Neural cell (in vitro differentiated cells): ENCODE data around the gene ZNF507.

Experiments used
- CTCF ChIP-seq: fragments of 450-650 bp; IDR thresholded peaks from 2 replicates; pipeline ENCODE4 v1.5.1; 2014; ENCODE audit warnings: antibody characterized with exemption, mild to moderate bottlenecking, moderate library complexity; ENCODE audit not compliant: poor library complexity, severe bottlenecking
- EZH2 ChIP-seq: fragments of 200-600, 300-800 bp; shearing (Covaris generic), sonication (generic); IDR thresholded peaks from 2 replicates; pipeline ENCODE4 v1.6.1; 2014; ENCODE audit warnings: antibody characterized with exemption, low read length, borderline replicate concordance, mild to moderate bottlenecking; ENCODE audit not compliant: insufficient read depth, poor library complexity, severe bottlenecking
- POLR2AphosphoS5 ChIP-seq: IDR thresholded peaks from 2 replicates; pipeline ENCODE4 v1.6.1; 2012
- RAD21 ChIP-seq: fragments of 450-650 bp; conservative IDR thresholded peaks from 2 replicates; pipeline ENCODE4 v1.6.1; 2014; ENCODE audit warnings: antibody characterized with exemption, mild to moderate bottlenecking, moderate library complexity
- REST ChIP-seq: IDR thresholded peaks from 2 replicates; pipeline ENCODE4 v1.6.1; 2012; ENCODE audit warnings: borderline replicate concordance
- SMC3 ChIP-seq: fragments of 450-650 bp; conservative IDR thresholded peaks from 2 replicates; pipeline ENCODE4 v1.6.1; 2014; ENCODE audit warnings: antibody characterized with exemption, mild to moderate bottlenecking, moderate library complexity; ENCODE audit not compliant: poor library complexity
- TAF1 ChIP-seq: IDR thresholded peaks from 2 replicates; pipeline ENCODE4 v1.6.1; 2012; ENCODE audit warnings: low read depth

- TF ChIP-seq EZH2 (no peak), POLR2AphosphoS5 (no peak), CTCF (no peak), REST (no peak), TAF1 (no peak), SMC3 (no peak), RAD21 (no peak)
These were observed 18.2 kb downstream of the ZNF507 start for GRCh38 chr19:32363632-32364031.
